GM21825 (cell line): ENCODE results near the gene APBB2.

Experiments used
- ATAC-seq: cut with Tn5 transposase; IDR thresholded peaks from one replicate; pipeline ENCODE4 v1.9.1; 2021; ENCODE audit warnings: mild to moderate bottlenecking, moderate library complexity; ENCODE audit not compliant: unreplicated experiment

APBB2 gene

GRCh38 chr4:41214136-41214824 is at the start of gene APBB2:
Gene APBB2, minus strand, starts transcription at chr4:41214542. Its CDS starts 181,288 bp downstream, at chr4:41033254.
- peak; percentile 56 for ATAC-seq

DNA sequence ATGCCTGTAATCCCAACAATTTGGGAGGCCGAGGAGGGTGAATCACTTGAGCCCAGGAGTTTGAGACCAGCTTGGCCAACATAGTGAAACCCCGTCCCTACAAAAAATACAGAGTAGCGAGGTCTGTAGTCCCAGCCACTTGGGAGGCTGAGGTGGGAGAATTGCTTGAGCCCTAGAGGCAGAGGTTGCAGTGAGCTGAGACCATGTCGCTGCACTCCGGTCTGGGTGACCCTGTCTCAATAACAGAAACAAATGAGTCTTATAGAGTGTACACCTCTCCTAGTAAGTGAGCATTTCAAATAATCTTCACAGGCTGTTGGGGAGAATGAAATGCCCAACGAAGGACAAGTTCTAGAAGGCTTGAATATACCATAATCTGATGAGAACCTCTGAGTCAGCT is 47.9 kb upstream of the APBB2 start:
- no peak for ATAC-seq

- no peak for ATAC-seq
Observed at GRCh38 chr4:41260116-41260733, 45.9 kb upstream of the APBB2 start.

DNA sequence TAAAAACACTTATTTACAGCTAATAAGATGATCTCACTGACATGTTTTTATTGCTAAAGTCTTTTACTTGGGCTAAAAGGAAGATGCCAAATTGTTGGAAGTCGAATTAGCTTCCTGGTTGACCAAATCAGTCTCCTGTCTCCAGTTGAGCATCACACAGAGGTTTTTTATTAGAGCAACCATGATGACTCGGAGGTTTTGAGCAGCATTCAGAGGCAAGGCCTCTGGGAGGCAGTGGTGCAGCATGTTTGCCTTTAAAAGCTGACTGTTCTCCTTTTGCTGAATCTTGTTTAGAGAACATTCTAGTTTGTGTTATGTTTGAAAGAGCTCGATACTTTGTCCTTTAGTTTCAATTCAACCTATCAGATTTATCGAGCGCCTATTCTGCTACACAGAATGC is 44.4 kb upstream of the APBB2 start:
- no peak for ATAC-seq

DNA sequence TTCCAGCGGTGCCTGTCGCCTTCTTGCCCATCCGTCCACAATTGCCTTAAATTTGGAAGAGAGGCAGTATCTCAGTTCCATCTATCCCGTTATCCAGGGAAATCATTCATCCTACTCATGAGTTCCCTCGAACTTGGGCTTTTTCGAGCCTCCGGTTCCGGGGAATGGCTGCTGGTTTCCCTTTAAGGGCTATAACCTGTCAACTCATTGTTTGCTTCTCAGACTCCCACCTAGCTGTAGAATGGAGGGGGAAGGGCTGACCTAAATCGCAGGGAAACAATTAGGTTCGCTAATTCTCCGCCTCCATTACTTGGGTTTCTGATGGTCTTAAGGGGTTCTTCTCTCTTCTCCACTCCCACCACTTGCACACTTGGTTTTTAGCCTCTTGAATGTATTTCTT is 43.6 kb upstream of the APBB2 start:
- ATAC-seq: no peak

DNA sequence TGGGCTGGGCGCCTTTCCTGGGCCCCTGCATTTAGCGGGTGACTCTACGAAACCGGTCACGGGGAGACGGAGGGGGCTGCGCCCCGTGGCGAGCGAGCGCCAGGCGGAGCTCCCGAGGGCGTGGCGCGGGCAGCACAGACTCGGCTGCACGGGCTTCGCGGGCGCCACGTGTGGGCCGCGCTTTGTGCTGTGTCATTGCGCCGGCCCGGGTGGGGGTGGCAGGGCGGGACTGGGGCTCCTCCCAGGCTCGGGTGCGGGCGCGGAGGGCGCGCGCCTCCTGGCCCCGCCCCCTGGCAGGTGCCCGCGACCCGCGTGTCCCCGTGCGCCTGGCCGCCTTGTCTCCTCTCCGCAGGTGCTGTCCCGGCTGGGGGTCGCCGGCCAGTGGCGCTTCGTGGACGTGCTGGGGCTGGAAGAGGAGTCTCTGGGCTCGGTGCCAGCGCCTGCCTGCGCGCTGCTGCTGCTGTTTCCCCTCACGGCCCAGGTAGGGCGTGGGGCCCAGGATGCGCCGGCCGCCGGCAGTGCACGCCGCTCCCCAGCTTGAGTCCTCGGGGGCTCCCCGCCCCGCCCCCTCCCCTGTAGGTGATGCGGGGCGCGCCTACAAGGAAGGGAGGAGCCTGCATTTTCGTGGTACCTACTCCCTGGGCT is 43.0 kb upstream of the APBB2 start:
- ATAC-seq: no peak

- ATAC-seq: no peak
Observed at GRCh38 chr4:41256740-41257256, 42.5 kb upstream of the APBB2 start, which contains the start of gene UCHL1. Gene UCHL1, plus strand, starts transcription at chr4:41256928. Its CDS starts 49 bp downstream, at chr4:41256977.

DNA sequence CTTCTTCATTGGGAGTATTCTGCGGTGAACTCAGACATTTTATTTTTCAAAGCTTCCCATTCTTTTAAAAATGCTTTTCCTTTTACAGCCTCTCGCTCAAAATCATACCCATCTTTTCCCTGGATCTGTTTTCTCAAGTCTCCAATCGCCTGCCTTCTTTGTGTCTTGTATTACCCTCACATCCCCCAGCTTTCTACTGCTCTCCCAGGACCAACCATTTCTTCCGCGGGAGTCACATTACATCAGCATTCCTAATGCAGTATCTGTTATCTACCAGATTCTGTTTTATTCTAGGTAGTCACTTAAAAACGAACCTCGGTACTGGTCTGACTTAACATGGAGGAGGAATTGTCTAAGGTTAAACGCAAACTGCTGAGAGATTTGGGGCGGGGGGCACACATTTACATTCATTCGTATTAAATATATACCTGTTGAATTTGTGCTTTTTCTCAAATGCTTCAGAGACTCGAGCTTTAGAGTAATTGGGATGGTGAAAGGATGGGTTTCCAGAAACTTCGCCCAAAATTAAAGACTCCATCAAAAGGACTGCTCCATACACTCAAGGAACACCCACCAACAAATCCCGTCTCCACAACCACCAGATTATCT is 41.9 kb upstream of the APBB2 start:
- ATAC-seq: no peak

DNA sequence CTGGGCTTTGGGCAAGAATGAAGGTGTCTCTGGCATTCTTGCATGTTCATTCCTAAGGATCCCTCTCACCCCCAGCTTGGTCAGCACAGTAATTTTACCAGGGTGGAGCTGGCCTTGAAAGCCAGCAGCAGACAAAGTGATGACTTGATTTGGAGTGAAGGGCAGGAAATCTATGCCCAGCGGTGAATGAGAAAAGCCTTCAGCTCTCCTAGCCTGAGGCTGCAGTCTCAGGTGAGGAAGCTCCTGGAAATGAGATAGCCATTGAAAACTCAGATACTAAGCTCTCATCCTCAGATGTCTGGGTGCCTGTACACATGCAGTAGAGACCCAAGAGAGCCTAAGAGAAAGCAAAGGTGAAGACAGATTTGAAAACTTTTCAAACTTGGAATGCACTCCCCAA is 31.6 kb upstream of the APBB2 start:
- no peak for ATAC-seq

DNA sequence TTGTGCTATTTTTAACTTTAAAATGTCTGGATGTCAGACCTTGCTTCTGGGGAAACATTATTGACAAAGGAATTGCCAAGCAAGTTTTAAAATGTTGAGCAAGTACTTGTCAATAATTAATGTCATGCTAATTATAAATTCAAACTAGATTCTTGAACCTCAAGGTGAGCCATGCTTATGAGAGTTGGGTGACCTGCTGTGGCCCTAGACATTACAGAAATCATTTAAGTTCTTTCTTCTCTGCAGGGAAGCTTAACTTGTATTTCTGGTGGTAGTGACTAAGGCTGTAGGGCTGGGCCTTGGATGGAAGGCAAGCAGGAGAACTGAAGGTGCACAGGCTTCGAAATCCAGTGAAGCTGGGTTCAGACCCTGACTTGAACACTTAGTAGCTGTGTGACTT is 27.6 kb upstream of the APBB2 start:
- no peak for ATAC-seq

GRCh38 chr4:41236508-41236907 is 22.2 kb upstream of the APBB2 start:
- ATAC-seq: no peak

DNA sequence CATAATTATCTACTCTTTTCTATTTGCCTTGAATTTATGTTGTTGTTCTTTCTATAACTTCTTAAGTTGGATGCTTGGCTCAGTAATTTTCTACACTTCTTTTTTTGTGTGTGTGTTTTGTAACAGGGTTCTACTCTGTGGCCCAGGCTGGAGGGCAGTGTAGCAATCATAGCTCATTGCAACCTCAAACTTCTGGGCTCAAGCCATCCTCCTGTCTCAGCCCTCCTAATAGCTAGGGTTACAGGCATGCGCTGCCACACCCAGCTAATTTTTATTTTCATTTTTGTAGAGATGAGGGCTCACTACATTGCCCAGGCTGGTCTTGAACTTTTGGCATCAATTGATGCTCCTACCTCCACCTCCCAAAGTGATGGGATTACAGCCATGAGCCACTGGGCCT is 21.7 kb upstream of the APBB2 start:
- ATAC-seq: no peak

GRCh38 chr4:41232856-41233255 is 18.5 kb upstream of the APBB2 start:
- ATAC-seq: no peak

DNA sequence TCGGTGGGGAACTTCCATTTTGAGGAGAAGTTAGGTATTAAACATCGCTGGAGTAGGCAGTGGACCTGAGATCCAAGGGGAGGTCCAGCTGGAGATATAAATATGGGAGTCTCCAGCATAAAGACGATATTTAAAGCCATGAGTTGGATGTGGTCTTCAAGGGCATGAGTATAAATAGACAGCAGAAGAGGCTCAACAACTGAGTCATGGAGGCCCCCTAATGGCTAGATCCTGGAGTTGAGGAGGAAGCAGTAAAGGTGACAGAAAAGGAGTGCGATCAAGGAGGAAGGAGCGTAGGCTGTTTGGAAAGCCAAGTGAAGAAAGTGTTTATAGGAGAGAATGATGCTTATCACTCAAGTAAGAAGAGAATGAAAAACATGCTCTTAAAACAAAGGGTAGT is 18.1 kb upstream of the APBB2 start:
- no peak for ATAC-seq

- no peak for ATAC-seq
Observed at GRCh38 chr4:41227902-41228301, 13.6 kb upstream of the APBB2 start.

GRCh38 chr4:41221850-41222645 is 7.7 kb upstream of the APBB2 start:
- no peak for ATAC-seq

DNA sequence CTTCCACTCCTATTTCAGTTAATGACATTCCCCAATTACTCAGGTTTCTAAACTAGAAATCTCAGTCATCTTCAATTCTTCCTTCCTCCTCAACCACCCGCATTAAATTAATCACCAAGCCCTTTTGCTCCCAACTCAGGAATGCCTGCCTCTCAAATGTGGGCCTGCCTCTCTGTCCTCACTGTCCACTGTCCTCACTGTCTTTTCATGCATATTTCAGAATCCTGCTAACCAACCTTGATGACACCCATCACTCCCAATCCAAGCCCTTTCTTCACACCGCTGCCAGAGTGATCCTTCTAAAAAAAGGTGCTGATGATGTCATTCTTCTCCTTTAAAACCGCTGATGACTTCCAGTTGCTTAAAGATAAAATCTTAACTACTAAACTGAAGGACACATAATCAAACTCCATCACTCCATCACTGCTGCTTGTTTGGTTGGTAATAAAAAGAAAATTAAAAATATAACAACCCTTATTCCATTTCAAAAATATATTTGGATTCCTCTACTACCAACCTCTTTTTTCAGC is 5.1 kb upstream of the APBB2 start:
- no peak for ATAC-seq

- ATAC-seq: no peak
Observed at GRCh38 chr4:41218703-41219102, 4.4 kb upstream of the APBB2 start.

DNA sequence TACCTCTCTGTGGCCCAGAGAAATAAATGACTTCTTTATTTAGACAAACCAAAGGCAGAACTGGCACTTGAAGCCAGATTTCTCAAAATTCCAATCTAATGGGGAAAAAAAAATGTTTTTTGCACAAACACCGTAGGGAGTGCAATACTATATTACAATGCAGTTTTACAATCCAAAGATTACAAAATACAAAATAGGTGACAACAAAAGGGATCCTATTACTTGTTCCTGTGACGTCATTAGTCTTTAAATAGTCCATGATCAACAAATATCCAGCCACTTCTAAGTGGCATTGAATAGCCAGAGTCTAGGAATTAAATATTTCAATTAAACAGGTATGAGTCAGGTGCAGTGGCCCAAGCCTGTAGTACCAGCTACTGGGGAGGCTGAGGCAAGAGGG is 3.0 kb upstream of the APBB2 start:
- ATAC-seq: no peak

GRCh38 chr4:41217020-41217333 is 2.6 kb upstream of the APBB2 start:
- ATAC-seq: no peak
